GM19438 (cell line): Measurements from ENCODE around the gene AIG1.

Experiments
- ATAC-seq: cut with Tn5 transposase; IDR thresholded peaks from one replicate; pipeline ENCODE4 v1.9.1; 2021; ENCODE audit warnings: low read depth; ENCODE audit not compliant: unreplicated experiment

Gene AIG1

DNA sequence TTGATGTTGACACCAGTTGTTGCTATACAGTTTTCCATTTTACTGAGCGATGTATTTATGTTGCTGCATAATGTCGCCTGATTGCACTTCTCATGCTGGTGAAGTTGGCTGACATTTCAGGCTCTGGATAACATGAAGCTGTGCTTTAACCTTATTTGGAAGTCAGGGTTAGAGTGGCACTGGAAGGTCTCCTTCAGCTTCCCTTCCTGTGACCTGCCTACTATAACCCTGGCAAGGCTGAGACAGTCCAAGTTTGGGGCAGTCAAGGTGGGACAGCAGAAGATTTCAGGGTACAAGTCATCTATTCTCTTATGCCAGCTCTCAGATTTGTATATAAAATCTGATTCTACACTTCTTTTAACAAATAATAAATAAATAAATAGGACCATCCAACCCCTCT lies 127.6 kb downstream of the AIG1 start:
- no peak for ATAC-seq

- no peak for ATAC-seq
Measured at GRCh38 chr6:143191361-143191760, 130.7 kb downstream of the AIG1 start.

DNA sequence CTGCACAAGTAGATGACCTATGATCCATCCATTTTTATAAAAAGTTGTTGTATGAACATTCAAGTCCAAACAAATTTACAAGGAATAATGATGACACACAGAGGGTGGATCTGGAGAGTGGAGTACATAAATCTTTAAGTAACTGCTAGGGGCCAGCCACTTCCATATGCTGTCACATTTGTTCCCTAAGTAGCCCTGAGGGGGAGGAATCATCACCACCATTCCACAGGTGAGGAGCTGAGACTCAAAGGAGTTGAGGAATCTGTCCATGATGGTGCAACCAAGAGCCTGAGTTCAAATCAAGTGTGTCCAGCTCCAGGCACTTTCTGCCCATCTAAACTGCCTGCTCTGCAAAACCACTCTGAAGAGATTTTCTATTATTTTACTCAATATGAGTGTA lies 132.1 kb downstream of the AIG1 start:
- ATAC-seq, result no peak

GRCh38 chr6:143193571-143194094 lies 132.9 kb downstream of the AIG1 start:
- no peak for ATAC-seq

- ATAC-seq, result no peak
Measured at GRCh38 chr6:143194095-143194589, 133.5 kb downstream of the AIG1 start.

- no peak for ATAC-seq
Measured at GRCh38 chr6:143195349-143195845, 134.7 kb downstream of the AIG1 start.

GRCh38 chr6:143196525-143197225 lies 136.0 kb downstream of the AIG1 start:
- ATAC-seq, result no peak

DNA sequence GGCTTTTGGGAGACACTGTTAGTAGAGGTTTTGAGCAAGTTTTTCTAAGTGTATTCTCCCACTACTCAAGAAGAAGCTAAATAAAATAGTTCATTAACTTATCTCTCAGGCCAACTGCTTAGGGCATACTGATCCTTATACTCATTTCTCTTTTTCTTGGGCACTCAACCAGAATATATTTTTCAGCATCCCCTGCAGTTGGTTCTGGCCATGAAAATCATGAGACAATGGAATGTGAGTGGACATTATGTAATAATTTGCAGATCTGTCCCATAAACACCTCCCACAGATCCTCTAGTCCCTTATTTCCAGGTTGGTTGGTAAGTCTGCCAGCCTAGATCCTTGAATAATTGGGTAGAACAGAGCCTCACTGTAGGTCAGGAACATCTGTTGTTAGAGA lies 136.7 kb downstream of the AIG1 start:
- ATAC-seq, result no peak

GRCh38 chr6:143198312-143198711 lies 137.6 kb downstream of the AIG1 start:
- ATAC-seq, result no peak

DNA sequence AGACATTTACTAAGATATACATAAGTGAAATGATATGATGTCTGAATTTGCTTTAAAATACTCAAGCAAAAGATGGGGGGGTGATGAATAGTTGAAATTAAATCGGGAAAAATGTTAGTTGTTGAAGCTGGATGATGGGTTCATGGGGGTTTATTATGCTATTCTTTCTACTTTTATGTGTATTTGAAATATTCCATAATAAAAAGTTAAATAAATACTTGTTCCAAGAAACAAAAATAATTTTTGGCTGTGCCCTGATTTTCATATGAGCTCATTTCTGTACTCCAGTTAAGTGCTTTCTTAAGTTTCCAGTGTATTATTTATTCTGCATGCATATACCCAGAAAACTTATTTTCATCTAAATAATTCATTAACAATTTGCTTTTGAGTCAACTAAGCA lies 138.6 kb downstream of the AIG1 start:
- no peak for ATAC-seq

DNA sequence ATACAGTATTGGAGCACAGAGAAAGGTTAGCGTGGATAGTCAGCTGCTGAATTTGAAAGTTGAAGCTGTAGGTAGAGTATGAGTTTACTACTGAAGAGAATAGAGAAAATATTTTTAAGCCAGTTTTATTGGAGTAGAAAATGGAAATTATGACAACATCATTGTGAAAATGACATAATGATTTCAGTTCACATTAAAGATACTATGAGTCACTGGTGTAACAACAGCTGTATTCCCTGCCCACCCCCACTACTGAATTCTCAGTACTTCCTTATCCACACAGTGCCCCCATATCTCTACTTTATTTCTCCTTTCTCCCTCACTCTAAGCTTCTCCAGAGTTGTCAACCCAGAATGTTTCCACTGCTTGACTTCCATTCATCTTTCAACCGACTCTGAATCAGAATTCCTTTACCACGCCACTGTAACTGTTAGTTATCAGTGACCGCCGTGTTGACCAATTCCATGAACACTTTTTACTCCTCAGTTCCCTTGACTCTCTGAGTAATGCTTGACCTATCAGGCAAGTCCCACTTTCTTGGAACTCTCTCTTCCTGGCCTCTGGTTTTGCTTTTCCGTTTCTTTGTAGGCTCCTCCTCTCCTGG lies 139.6 kb downstream of the AIG1 start:
- no peak for ATAC-seq

DNA sequence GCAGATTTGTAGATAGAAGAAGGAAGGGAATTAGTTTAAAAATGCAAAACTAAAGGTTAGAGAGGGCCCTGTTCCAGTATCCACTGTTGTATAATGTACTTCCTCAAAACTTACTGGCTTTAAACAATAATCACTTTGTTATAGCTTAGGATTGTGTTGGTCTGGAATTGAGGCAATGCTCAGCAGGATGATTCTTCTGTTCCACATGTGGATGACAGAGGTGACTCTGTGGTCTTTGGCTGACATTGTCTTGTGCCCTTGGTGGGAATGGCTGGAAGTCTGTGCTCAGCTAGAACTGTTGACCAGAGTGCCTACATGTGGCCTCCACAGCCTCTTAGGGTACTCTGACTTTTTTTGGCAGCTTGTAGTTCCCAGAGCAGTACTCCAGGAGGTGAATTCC lies 143.4 kb downstream of the AIG1 start:
- ATAC-seq, result no peak

- ATAC-seq, result no peak
Measured at GRCh38 chr6:143205131-143205535, 144.4 kb downstream of the AIG1 start.

DNA sequence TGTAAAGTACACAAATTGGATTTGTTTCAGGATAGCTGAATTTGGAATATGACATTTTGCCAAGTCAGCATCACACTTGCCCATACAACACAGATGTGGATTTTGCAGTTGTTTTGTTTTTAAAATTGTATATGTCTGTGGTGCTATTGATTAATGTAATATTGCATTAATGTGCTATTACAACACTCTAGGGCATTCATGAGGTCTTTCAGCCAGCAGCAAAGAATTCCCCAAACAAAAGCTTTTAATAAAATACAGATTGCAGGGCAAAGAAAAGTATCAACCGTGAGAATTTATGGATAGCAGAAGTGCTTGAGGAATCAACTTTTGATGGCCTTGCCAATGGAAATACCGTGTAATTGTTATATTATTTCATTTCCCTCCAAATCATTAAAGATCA lies 144.9 kb downstream of the AIG1 start:
- ATAC-seq, result no peak

- ATAC-seq, result no peak
Measured at GRCh38 chr6:143205991-143206390, 145.3 kb downstream of the AIG1 start.

- no peak for ATAC-seq
Measured at GRCh38 chr6:143206550-143206949, 145.9 kb downstream of the AIG1 start.

DNA sequence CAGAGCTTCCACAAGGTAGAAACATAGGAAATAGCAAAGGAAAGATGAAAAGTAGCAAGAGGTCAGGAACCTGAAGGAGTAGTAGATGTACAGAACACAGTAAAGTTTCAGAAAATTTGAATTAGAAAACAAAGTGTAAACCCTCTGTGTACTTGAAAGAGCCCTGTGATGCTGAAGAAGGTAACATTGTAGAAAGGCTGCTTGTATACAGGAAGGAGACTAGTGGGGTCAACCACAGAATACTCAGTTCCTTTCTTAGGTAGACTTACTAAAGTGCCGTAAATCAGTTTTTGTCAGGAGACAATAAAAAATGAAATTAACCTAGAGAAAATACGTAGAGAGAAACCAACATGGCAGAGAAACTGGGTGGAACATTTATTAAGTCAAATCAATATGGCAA lies 149.7 kb downstream of the AIG1 start:
- ATAC-seq, result no peak

DNA sequence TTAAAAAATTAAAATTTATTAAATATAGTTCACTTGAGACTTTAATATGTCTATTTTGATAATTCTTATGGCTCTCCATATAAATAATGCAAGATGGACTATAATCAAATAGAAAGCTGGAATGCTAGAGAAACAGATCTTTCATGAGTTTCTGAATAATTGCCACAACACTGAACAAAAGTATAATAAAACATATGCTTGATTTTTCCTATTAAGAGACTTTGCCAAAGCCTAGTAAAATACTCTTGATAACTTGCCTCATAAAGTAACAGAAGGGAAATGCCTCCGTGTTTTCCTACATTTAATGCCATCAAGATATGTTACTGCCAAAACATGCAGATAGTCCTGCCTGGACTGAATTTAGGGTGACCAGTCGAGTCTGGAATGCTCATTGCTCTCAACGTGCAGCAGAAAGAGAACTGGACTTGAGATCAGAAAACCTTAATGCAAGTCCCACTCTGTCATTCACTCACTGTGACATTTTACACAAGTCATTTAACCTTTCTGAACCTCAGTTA lies 153.2 kb downstream of the AIG1 start:
- ATAC-seq, result no peak

GRCh38 chr6:143215363-143215762 lies 154.7 kb downstream of the AIG1 start:
- ATAC-seq, result no peak

GRCh38 chr6:143215771-143216170 lies 155.1 kb downstream of the AIG1 start:
- ATAC-seq, result no peak

DNA sequence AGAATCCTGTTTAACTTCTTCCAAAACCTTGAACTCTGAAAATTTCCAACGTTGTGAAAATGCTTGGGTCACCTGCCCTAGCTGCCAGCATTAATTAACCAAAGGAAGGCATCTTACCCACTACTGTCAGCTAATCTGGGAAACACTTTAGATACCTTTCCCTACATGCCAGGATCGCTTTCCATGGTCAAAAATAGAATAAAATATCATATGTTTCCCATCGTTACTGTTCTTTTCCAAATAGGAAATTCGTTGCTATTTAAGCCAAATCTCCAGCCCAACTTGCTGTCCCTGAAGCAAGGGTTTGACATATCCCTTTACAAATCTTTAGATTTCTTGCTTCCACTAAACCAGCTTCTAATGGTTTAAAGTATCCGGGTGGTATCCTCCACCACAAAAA lies 157.5 kb downstream of the AIG1 start:
- no peak for ATAC-seq

GRCh38 chr6:143221698-143222097 lies 161.0 kb downstream of the AIG1 start:
- ATAC-seq, result no peak
